NCI-H524 treated with DMSO at 0.1 percent for 48 hours (cell line): ENCODE data around the gene PI4KA.
A peak's percentile ranks its signal among the peaks of the same experiment; 100 is the strongest.
"Not testable (repeated sequence)": the region's sequence is repeated elsewhere in the genome, so short reads cannot be mapped to it uniquely, and the experiment has no call there.

Experiments used
- DNase-seq: peaks from one replicate; lab custom pipeline; 2025; lab: John Stamatoyannopoulos, UW

PI4KA gene

GRCh38 chr22:20858615-20859416 is at the start of gene PI4KA, which contains the start of gene SNAP29:
PI4KA (minus strand) TSS chr22:20858811; CDS start chr22:20858725, 86 bp downstream.
SNAP29 (plus strand) TSS chr22:20859007; CDS start chr22:20859111, 104 bp downstream.
- DNase-seq: peak; percentile 87

- no peak for DNase-seq
Measured at GRCh38 chr22:20906387-20906767, 47.8 kb upstream of the PI4KA start.

GRCh38 chr22:20905415-20906386 is 47.1 kb upstream of the PI4KA start:
- peak; percentile 60 for DNase-seq

- DNase-seq: no peak
Measured at GRCh38 chr22:20904980-20905355, 46.4 kb upstream of the PI4KA start.

- no peak for DNase-seq
Measured at GRCh38 chr22:20904008-20904979, 45.7 kb upstream of the PI4KA start.

- no peak for DNase-seq
Measured at GRCh38 chr22:20903093-20903492, 44.5 kb upstream of the PI4KA start.

GRCh38 chr22:20901093-20902033 is 42.8 kb upstream of the PI4KA start:
- not testable (repeated sequence) for DNase-seq

- DNase-seq: no peak
Measured at GRCh38 chr22:20899827-20900423, 41.3 kb upstream of the PI4KA start.

GRCh38 chr22:20897737-20898136 is 39.1 kb upstream of the PI4KA start:
- DNase-seq: not testable (repeated sequence)

- no peak for DNase-seq
Measured at GRCh38 chr22:20890975-20891374, 32.4 kb upstream of the PI4KA start.

GRCh38 chr22:20889904-20890540 is 31.4 kb upstream of the PI4KA start:
- DNase-seq: no peak

- no peak for DNase-seq
Measured at GRCh38 chr22:20889025-20889704, 30.6 kb upstream of the PI4KA start.

- DNase-seq: no peak
Measured at GRCh38 chr22:20887375-20887774, 28.8 kb upstream of the PI4KA start.

- DNase-seq: peak; percentile 30
Measured at GRCh38 chr22:20885557-20886323, 27.1 kb upstream of the PI4KA start.

- no peak for DNase-seq
Measured at GRCh38 chr22:20885017-20885556, 26.5 kb upstream of the PI4KA start.

GRCh38 chr22:20884454-20884853 is 25.8 kb upstream of the PI4KA start:
- DNase-seq: no peak

GRCh38 chr22:20882855-20883254 is 24.2 kb upstream of the PI4KA start:
- DNase-seq: no peak
